HFFc6 (cell line): Measurements from ENCODE around the gene MAML1. TPM values are rescaled to one million over a fixed set of nuclear protein-coding genes. Genes with fewer than 3 reads are reported as not detected.

ENCODE experiments used
- DNase-seq: peaks from one replicate; pipeline ENCODE4 v3.0.0-alpha.2; 2018
- H3K27ac Mint-ChIP-seq: 2 replicates; pipeline ENCODE4 v1.8.0; 2020; ENCODE audit warnings: mild to moderate bottlenecking, mixed read lengths
- H3K27me3 Mint-ChIP-seq: 2 replicates; pipeline ENCODE4 v1.8.0; 2021; ENCODE audit warnings: mild to moderate bottlenecking, moderate library complexity, mixed read lengths; ENCODE audit not compliant: insufficient read depth
- H3K36me3 Mint-ChIP-seq: 2 replicates; pipeline ENCODE4 v1.8.0; 2021; ENCODE audit warnings: low read depth, mixed read lengths
- H3K4me1 Mint-ChIP-seq: 2 replicates; pipeline ENCODE4 v1.8.0; 2020; ENCODE audit warnings: low read depth, mixed read lengths
- H3K4me3 Mint-ChIP-seq: 2 replicates; pipeline ENCODE4 v1.8.0; 2020; ENCODE audit warnings: mild to moderate bottlenecking, moderate library complexity, mixed read lengths
- H3K9me3 Mint-ChIP-seq: 2 replicates; pipeline ENCODE4 v1.8.0; 2020; ENCODE audit warnings: mild to moderate bottlenecking, mixed read lengths
- total RNA-seq, 6 experiments: library from RNA; stranded (reverse); fragmentation: NEBNext Ultra II Directional; extraction: Animal tissue kit (Norgen Biotek cat#: 25700); gene quantifications; 2 replicates in 1 of 6; 3 replicates in 5 of 6; pipeline ENCODE4 v1.2.3, GENCODE V29; 2021
- TF ChIP-seq, protein P1 (sequence below): fragments of 200-600 bp; sonication (generic); IDR thresholded peaks from 2 replicates; pipeline ENCODE4 v1.5.0; 2021; ENCODE audit warnings: antibody characterized with exemption, mild to moderate bottlenecking

MAML1 gene
- total RNA-seq, 6 experiments from 2014 or later = 14.9 to 17.7 (median 16.5) TPM

DNA sequence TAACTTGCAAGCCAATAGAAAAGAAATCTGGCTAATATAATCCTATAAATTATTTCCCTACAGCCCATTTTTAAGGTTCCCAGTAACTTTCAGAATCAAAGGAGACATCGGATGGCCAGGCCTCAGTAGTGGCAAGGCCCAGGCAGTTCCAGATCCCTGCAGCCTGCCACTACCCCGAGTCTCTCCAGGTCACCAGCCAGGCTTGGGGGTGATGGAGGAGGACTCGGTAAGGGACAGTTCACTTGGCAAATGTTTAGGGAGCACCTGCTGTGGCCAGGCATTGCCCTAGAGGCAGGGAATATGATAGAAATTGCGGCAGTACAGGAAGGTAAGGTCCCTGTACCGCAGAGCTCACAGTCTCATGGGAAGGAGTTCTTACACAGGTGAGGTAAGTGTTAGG, 46.0 kb downstream of the MAML1 start:
- Mint-ChIP-seq H3K27ac (no peak overlapping the region), H3K27me3 (peaks cover 21% of the 10 kb centered on the region), H3K4me1 (no peaks in the 10 kb centered on the region), H3K4me3 (no peak overlapping the region), H3K36me3 (peaks cover 14% of the 10 kb centered on the region; the same call in 1 of the 2 replicates), H3K9me3 (no peaks in the 10 kb centered on the region)
- no peak for DNase-seq
- TF ChIP-seq, protein P1, sequence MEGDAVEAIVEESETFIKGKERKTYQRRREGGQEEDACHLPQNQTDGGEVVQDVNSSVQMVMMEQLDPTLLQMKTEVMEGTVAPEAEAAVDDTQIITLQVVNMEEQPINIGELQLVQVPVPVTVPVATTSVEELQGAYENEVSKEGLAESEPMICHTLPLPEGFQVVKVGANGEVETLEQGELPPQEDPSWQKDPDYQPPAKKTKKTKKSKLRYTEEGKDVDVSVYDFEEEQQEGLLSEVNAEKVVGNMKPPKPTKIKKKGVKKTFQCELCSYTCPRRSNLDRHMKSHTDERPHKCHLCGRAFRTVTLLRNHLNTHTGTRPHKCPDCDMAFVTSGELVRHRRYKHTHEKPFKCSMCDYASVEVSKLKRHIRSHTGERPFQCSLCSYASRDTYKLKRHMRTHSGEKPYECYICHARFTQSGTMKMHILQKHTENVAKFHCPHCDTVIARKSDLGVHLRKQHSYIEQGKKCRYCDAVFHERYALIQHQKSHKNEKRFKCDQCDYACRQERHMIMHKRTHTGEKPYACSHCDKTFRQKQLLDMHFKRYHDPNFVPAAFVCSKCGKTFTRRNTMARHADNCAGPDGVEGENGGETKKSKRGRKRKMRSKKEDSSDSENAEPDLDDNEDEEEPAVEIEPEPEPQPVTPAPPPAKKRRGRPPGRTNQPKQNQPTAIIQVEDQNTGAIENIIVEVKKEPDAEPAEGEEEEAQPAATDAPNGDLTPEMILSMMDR = no peak

DNA sequence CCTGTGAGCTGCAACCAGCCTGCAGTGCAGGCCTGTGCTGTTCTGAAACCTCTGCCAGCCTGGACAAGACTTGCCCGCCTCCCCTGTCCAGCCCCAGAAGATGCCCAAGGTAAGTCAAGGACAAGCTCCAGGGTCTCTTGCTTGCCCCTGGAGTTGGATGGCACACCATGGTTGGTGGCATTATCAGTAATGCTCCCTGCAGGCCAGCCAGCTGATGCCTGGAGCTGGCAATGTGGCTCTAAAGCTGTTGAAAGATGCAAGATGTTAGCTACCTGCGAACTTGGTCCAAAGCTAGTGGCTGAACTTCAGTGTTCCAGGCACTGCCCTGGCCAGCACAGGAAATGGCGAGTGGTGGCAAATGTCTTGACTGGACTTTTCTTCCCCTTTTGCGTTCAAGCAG, 47.2 kb downstream of the MAML1 start:
- TF ChIP-seq, protein P1 = no peak

DNA sequence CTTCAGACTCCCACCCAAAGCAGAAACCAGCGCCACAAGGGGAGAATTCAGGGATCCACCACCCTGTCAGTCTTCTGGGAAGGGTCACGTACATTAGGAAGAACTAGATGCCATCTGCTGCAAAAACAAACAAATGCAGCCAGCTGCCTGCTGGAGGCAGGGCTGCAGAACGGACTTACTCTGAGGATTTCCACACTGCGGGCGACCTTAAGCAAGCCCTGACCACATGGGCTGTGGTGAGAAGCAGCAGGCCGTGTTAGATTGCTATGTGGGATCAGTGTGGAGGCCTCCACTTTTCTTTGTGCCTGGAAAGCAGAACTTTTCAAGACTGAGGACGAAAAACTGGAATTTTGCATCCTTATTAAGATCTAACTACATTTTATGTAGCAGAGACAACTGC, 47.7 kb downstream of the MAML1 start:
- no peak overlapping the region for H3K4me3 Mint-ChIP-seq

More for the DNA sequence above, 47.2 kb downstream of the MAML1 start:
- no peak for DNase-seq
- Mint-ChIP-seq H3K27me3 (peaks cover 24% of the 10 kb centered on the region), H3K36me3 (peaks cover 14% of the 10 kb centered on the region; the same call in 1 of the 2 replicates), H3K27ac (no peak overlapping the region), H3K4me1 (no peaks in the 10 kb centered on the region), H3K9me3 (no peaks in the 10 kb centered on the region), H3K4me3 (no peak overlapping the region)

DNA sequence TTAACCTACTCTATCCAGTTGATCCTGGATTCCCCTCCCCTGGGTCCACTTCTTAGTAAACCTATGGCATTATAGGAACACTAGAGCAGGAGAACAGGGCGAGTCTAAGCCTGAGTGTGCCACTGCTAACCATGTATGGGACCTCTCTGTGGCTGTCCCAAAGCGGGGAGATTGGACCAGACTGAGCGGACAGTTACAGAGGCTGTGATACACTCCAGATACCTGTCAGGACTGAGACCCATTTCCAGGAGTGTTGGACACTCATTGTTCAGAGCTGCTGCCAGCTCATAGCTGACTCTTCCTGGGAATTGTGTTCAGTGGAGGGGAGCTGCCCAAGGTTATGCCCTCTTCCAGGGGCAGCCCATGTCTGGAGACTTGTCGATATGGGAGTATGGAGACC, 49.2 kb downstream of the MAML1 start:
- TF ChIP-seq, protein P1 = no peak
- Mint-ChIP-seq H3K4me1 (no peaks in the 10 kb centered on the region), H3K27ac (no peak overlapping the region), H3K27me3 (peaks cover 25% of the 10 kb centered on the region), H3K9me3 (no peaks in the 10 kb centered on the region), H3K36me3 (0 out of 2 replicates have a peak, but pooled peaks cover 9% of the 10 kb centered on the region), H3K4me3 (no peak overlapping the region)
- no peak for DNase-seq

More for the DNA sequence above, 47.7 kb downstream of the MAML1 start:
- DNase-seq = no peak
- TF ChIP-seq, protein P1 = no peak
- Mint-ChIP-seq H3K36me3 (peaks cover 14% of the 10 kb centered on the region; the same call in 1 of the 2 replicates), H3K27me3 (peaks cover 25% of the 10 kb centered on the region), H3K4me1 (no peaks in the 10 kb centered on the region), H3K27ac (no peak overlapping the region), H3K9me3 (no peaks in the 10 kb centered on the region)

DNA sequence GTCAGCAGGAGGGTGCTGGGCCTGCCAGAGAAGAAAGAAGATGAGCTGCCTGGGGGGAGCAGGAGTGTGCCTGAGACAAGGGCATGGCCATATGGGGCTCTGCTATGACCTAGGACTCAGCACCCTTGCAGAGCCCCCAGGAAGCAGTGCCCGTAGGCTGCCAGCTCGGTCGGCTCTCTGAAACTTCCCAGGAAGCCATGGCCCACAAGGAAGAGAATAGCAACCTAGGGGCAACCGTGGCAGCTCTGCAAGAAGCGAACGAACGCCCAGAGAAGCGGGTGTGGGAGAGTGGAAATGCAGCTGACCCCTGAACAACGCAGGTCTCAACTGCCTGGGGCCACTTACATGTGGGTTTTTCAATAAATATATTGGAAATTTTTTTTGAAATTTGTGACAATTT, 50.5 kb downstream of the MAML1 start:
- Mint-ChIP-seq H3K27me3 (peaks cover 25% of the 10 kb centered on the region), H3K27ac (no peak overlapping the region), H3K4me1 (no peaks in the 10 kb centered on the region), H3K4me3 (no peak overlapping the region), H3K36me3 (0 out of 2 replicates have a peak, but pooled peaks cover 3% of the 10 kb centered on the region), H3K9me3 (no peaks in the 10 kb centered on the region)
- DNase-seq = no peak
- TF ChIP-seq, protein P1 = no peak

DNA sequence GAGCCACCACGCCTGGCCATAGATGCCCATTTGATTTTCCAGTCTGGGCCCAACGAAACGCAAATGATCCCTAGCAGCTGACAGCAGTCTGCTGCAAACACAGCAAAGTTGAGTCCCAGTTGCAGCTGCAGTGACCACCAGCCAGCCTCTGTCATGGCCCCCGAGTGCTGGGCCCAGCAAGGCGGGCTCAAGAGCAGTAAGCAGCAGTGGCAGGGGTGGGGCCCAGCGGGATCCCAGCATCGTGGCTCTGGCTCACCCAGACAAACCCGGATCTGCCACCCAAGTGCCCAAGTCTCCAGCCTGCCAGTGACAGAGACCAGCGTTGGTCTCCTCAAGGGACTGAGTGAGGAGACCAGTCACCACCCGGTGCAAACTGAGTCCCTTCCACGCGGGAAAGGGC, 54.2 kb downstream of the MAML1 start:
- no peaks in the 10 kb centered on the region for H3K36me3 Mint-ChIP-seq
- H3K4me1 Mint-ChIP-seq = no peaks in the 10 kb centered on the region
- TF ChIP-seq, protein P1 = no peak
- H3K4me3 Mint-ChIP-seq = no peak overlapping the region
- H3K27me3 Mint-ChIP-seq = peaks cover 15% of the 10 kb centered on the region
- no peak for DNase-seq
- no peaks in the 10 kb centered on the region for H3K9me3 Mint-ChIP-seq
- no peak overlapping the region for H3K27ac Mint-ChIP-seq
